IPS-18a (cell line): ENCODE measurements around the gene KRT13.
"Not testable (repeated sequence)": the region's sequence is repeated elsewhere in the genome, so short reads cannot be mapped to it uniquely, and the experiment has no call there.

Experiments used
- H3K27ac ChIP-seq: one replicate; pipeline ENCODE4 v1.5.1; 2013; ENCODE audit warnings: low read length
- H3K27me3 ChIP-seq: one replicate; pipeline ENCODE4 v1.6.1; 2013; ENCODE audit warnings: mild to moderate bottlenecking, low read length; ENCODE audit not compliant: control insufficient read depth, insufficient read depth
- H3K36me3 ChIP-seq: one replicate; pipeline ENCODE4 v1.6.1; 2013; ENCODE audit warnings: low read depth, low read length; ENCODE audit not compliant: control insufficient read depth
- H3K4me1 ChIP-seq: one replicate; pipeline ENCODE4 v1.6.1; 2013; ENCODE audit warnings: low read depth, low read length; ENCODE audit not compliant: control insufficient read depth
- H3K4me3 ChIP-seq: one replicate; pipeline ENCODE4 v1.5.1; 2013; ENCODE audit warnings: low read length
- H3K9ac ChIP-seq: one replicate; pipeline ENCODE4 v1.6.1; 2013; ENCODE audit warnings: mild to moderate bottlenecking, low read length, moderate library complexity
- H3K9me3 ChIP-seq: one replicate; pipeline ENCODE4 v1.6.1; 2013; ENCODE audit warnings: low read depth, low read length; ENCODE audit not compliant: control insufficient read depth

Gene KRT13

DNA sequence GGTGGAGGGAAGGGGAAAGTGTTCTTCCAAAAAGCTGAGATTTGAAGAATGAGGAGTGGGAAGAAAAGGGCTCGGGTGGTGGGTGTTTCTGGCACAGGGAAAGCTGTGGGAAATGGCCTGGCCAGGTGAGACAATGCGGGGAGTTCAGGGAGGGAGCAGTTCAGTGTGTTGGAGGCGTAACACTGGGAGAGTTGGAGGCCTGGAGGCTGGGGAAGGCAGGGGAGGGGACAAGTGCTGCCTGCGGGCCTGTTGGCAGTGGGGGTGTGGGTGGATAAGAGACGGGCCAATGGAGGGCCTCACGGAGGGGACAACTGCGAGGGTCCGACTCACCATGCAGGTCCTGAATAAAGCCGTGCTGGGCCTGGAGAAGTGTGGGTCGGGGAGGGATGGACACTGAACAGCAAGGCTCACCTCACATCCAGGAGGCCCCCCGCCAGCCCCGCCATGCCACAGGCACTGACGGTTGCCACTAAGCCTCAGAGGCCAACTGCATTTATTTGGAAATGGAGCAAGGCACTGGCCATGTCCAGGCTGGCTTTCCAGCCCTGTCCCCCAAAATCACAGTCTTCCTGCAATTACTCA, 40.5 kb upstream of the KRT13 start:
- Histone ChIP-seq H3K4me3 (no peak overlapping the region), H3K27ac (no peak overlapping the region), H3K36me3 (no peaks in the 10 kb centered on the region), H3K9me3 (no peaks in the 10 kb centered on the region), H3K4me1 (peaks cover 20% of the 10 kb centered on the region), H3K9ac (no peak overlapping the region), H3K27me3 (peaks cover 4% of the 10 kb centered on the region)

GRCh38 chr17:41544935-41545334, 39.5 kb upstream of the KRT13 start:
- Histone ChIP-seq H3K27me3 (peaks cover 4% of the 10 kb centered on the region), H3K36me3 (no peaks in the 10 kb centered on the region), H3K9me3 (no peaks in the 10 kb centered on the region), H3K4me3 (peak overlapping the region; percentile 22), H3K9ac (no peak overlapping the region), H3K27ac (no peak overlapping the region), H3K4me1 (peaks cover 24% of the 10 kb centered on the region)

DNA sequence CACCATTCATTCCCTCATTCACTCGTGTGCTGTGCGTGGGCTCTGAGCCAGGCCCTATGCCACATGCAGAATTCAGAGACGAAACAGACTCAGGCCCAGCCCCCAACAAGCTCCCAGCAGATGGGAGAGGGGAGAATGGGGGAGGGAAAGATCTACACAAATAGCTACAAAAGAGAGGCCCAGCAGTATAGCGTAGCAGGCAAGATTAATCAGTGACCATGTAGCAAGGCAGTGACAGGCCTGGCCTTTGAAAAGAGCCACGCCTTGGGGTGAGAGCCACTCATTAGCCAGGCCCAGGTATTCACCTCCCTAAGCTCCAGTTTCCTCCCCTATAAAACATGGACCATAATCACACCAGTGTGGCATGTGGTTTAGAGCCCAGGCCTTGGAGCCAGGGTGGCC, 39.1 kb upstream of the KRT13 start:
- peak overlapping the region; percentile 22 for H3K4me3 ChIP-seq
- no peak overlapping the region for H3K9ac ChIP-seq

DNA sequence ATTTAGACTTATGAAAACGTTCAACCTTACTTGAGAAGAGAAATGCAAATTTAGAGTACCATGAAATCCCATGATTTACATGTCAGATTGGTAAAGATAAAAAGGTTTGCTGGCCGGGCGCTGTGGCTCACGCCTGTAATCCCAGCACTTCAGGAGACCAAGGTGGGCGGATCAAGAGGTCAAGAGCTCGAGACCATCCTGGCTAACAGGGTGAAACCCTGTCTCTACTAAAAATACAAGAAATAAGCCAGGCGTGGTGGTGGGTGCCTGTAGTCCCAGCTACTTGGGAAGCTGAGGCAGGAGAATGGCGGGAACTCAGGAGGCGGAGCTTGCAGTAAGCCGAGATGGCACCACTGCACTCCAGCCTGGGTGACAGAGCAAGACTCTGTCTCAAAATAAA, 37.4 kb upstream of the KRT13 start:
- H3K4me3 ChIP-seq, H3K9me3 ChIP-seq, H3K9ac ChIP-seq, H3K27me3 ChIP-seq, H3K36me3 ChIP-seq, H3K27ac ChIP-seq: not testable (repeated sequence)
- H3K4me1 ChIP-seq, result peaks cover 24% of the 10 kb centered on the region

More for the DNA sequence above, 39.1 kb upstream of the KRT13 start:
- Histone ChIP-seq H3K36me3 (no peaks in the 10 kb centered on the region), H3K27ac (no peak overlapping the region), H3K4me1 (peaks cover 23% of the 10 kb centered on the region), H3K9me3 (no peaks in the 10 kb centered on the region), H3K27me3 (peaks cover 4% of the 10 kb centered on the region)

GRCh38 chr17:41542357-41542756, 36.9 kb upstream of the KRT13 start:
- H3K4me3 ChIP-seq, result no peak overlapping the region
- no peak overlapping the region for H3K27ac ChIP-seq
- no peaks in the 10 kb centered on the region for H3K9me3 ChIP-seq
- H3K4me1 ChIP-seq, result peaks cover 24% of the 10 kb centered on the region
- no peaks in the 10 kb centered on the region for H3K27me3 ChIP-seq
- no peaks in the 10 kb centered on the region for H3K36me3 ChIP-seq
- H3K9ac ChIP-seq, result no peak overlapping the region

- H3K4me1 ChIP-seq, result peaks cover 24% of the 10 kb centered on the region
- no peaks in the 10 kb centered on the region for H3K36me3 ChIP-seq
- no peak overlapping the region for H3K4me3 ChIP-seq
- H3K9me3 ChIP-seq, result no peaks in the 10 kb centered on the region
- no peak overlapping the region for H3K27ac ChIP-seq
- no peaks in the 10 kb centered on the region for H3K27me3 ChIP-seq
- H3K9ac ChIP-seq, result no peak overlapping the region
Observed at GRCh38 chr17:41540921-41541625, 35.7 kb upstream of the KRT13 start.

DNA sequence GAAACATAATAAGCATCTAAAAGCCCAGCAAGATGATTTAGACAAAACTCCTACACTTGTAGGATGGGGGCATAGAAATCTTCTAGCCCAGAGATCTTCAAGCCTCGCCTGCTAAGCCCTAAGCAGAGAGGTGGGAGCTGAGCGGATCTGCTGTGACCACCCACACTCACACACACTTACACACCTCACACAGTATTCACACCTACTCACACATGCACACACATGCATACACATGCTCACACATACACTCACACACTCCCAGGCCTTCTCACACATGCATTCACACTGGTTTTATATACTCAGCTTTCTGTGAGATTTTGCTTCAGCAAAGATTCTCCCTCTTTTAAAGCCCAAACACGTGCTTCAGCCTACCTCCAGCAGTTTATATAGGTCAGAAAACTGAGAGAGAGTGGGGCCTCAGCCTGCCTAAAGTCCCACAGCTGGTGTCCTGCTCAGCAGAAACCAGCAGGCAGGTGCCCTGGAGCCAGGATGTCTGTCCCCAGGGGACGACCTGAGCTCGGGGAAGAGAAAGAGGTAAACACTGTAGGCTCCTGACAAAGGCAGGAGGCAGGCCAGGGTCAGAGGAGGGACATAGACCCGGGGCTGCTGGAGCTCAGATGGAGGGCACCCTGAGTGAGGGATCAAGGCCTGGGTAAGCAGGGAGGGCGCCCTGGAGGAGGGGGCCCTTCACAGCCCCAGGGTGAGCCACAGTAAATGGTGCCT, 34.7 kb upstream of the KRT13 start:
- no peak overlapping the region for H3K9ac ChIP-seq
- H3K36me3 ChIP-seq, result no peaks in the 10 kb centered on the region
- H3K4me3 ChIP-seq, result no peak overlapping the region
- no peak overlapping the region for H3K27ac ChIP-seq
- H3K27me3 ChIP-seq, result no peaks in the 10 kb centered on the region
- H3K9me3 ChIP-seq, result no peaks in the 10 kb centered on the region
- H3K4me1 ChIP-seq, result peaks cover 31% of the 10 kb centered on the region

DNA sequence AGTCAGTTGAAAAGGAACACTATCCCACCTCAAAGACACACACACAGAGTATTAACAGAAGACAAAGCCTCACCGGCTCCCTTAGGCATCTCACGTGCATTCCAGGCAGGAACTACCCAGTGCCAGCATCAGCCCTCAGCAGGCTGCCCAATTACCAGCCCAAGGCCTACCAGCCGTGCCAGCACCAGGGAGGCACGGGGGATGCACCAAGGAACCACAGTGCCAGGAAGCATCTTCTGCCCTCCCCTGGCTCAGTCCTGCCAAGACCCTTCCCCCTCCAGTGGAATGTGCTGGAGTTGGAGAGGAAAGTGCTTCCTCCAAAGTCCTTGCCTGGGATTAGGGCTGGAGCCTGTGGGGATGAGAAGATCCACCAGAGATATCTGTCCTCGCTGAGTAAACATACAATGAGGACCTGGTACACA, 33.7 kb upstream of the KRT13 start:
- H3K4me3 ChIP-seq, result no peak overlapping the region
- H3K27me3 ChIP-seq, result no peaks in the 10 kb centered on the region
- no peak overlapping the region for H3K9ac ChIP-seq
- no peaks in the 10 kb centered on the region for H3K36me3 ChIP-seq
- peaks cover 22% of the 10 kb centered on the region for H3K4me1 ChIP-seq
- H3K9me3 ChIP-seq, result no peaks in the 10 kb centered on the region
- H3K27ac ChIP-seq, result no peak overlapping the region

- H3K9me3 ChIP-seq, result no peaks in the 10 kb centered on the region
- no peaks in the 10 kb centered on the region for H3K36me3 ChIP-seq
- H3K27ac ChIP-seq, result no peak overlapping the region
- H3K4me3 ChIP-seq, result no peak overlapping the region
- no peak overlapping the region for H3K9ac ChIP-seq
- H3K27me3 ChIP-seq, result no peaks in the 10 kb centered on the region
- H3K4me1 ChIP-seq, result peaks cover 22% of the 10 kb centered on the region
Observed at GRCh38 chr17:41538565-41538991, 33.2 kb upstream of the KRT13 start.

DNA sequence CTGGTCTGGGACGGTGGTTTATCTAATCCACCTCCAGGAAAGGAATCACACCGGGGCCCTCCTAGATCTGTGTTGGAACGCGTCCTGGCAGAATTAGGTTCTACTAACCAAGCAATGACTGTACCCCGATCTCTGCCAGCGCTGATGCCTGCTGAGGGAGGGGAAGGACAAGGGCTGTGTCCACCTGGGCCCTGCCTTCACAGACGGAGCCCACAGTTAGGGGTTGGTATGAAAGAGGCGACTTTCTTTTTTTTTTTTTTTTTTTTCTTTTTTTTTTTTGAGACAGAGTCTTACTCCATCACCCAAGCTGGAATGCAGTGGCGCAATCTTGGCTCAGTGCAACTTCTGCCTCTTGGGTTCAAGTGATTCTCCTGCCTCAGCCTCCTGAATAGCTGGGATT, 32.6 kb upstream of the KRT13 start:
- H3K9ac ChIP-seq, result no peak overlapping the region
- no peaks in the 10 kb centered on the region for H3K36me3 ChIP-seq
- peaks cover 22% of the 10 kb centered on the region for H3K4me1 ChIP-seq
- H3K27me3 ChIP-seq, result no peaks in the 10 kb centered on the region
- H3K4me3 ChIP-seq, result no peak overlapping the region
- no peak overlapping the region for H3K27ac ChIP-seq
- H3K9me3 ChIP-seq, result no peaks in the 10 kb centered on the region

GRCh38 chr17:41537614-41537954, 32.2 kb upstream of the KRT13 start:
- Histone ChIP-seq H3K9ac (no peak overlapping the region), H3K27me3 (no peaks in the 10 kb centered on the region), H3K9me3 (no peaks in the 10 kb centered on the region), H3K4me1 (peaks cover 22% of the 10 kb centered on the region), H3K27ac (no peak overlapping the region), H3K36me3 (no peaks in the 10 kb centered on the region), H3K4me3 (no peak overlapping the region)
